GM12875 (cell line): ENCODE results near the gene FAM149A.

Experiments used
- H3K4me3 ChIP-seq: one replicate; pipeline ENCODE4 v1.5.1; 2011; ENCODE audit warnings: low read depth, low read length, control low read depth
- TF ChIP-seq, protein P1 (sequence below): IDR thresholded peaks from 2 replicates; pipeline ENCODE4 v1.5.1; 2011; ENCODE audit warnings: low read depth, mild to moderate bottlenecking, control low read depth, inconsistent platforms, low read length, moderate library complexity, borderline replicate concordance; ENCODE audit not compliant: insufficient read depth

The FAM149A gene

DNA sequence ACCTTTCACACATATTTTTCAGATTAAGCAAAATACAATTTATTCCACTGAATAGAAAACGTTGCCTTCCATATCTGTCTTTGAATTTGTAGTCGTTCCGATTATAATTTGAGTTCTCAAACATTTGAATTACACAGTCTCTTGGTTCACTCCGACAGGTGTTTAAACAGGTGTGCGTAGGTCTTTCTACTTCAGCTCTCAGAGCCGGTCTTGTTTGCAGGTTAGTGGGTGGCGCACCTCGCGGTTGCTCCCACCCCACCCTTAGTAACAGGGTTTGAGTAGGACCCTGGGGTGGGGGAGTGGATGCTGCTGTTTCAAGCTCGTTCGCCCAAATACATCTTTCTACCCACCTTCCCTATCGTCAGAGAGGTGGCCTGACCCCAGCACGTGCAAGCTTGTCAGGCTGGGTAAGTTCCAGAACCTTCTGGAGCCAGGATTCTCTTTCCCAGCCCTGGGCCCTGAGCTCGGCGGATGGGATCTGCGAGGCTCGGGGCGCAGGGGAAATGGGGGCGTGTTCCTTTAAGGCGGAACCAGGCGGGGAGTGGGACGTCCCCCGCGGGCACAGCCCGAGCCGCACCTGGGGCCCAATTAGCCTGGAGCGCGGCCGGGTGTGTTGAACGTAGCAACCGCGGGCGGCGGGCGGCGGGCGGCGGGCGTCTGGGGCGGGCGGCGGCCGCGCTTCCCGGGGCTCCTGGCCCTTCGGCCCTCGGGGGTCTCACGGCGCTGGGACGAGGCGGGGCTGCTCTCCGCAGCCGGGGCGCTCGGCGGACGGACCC, at the start of gene FAM149A:
Gene FAM149A (plus strand): TSS at position 591 of the 776 bp plus-strand sequence.
- H3K4me3 ChIP-seq: no peak within 1 kb of the TSS
- TF ChIP-seq, protein P1, sequence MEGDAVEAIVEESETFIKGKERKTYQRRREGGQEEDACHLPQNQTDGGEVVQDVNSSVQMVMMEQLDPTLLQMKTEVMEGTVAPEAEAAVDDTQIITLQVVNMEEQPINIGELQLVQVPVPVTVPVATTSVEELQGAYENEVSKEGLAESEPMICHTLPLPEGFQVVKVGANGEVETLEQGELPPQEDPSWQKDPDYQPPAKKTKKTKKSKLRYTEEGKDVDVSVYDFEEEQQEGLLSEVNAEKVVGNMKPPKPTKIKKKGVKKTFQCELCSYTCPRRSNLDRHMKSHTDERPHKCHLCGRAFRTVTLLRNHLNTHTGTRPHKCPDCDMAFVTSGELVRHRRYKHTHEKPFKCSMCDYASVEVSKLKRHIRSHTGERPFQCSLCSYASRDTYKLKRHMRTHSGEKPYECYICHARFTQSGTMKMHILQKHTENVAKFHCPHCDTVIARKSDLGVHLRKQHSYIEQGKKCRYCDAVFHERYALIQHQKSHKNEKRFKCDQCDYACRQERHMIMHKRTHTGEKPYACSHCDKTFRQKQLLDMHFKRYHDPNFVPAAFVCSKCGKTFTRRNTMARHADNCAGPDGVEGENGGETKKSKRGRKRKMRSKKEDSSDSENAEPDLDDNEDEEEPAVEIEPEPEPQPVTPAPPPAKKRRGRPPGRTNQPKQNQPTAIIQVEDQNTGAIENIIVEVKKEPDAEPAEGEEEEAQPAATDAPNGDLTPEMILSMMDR: no peak

DNA sequence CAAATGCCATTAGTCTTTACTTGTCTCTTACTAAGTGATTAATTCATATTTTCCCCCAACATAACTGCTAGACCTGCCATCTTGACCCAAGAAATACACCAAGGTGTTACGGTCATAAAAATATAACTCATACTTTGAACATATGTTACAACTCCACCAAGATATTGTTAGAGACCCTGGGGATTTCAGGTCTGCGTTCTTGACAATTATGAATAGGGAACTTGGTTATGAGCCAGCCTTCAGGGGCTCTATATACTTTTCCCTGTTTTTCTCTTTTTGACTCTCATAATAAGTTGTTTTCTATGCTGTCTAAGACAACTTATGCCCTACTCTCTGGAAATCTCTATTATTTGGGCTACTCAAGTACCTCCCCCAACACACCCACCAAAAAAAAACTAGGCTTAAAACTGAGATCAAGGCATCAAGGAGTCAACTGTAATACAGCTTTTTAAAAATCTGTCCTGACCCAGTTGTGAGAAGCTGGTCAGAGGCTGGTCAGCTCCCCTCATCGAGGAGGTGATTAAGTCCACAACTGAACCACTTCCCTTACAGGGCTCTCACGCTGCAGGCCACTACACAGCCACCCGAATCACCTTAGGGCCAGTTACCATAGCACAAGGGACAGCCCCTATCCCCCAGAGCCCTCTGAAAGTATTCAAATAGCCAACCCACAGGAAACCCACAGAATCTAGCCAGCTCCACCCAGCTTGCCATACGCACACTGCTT, 46.1 kb upstream of the FAM149A start:
- TF ChIP-seq, protein P1: no peak
- no peak overlapping the region for H3K4me3 ChIP-seq

DNA sequence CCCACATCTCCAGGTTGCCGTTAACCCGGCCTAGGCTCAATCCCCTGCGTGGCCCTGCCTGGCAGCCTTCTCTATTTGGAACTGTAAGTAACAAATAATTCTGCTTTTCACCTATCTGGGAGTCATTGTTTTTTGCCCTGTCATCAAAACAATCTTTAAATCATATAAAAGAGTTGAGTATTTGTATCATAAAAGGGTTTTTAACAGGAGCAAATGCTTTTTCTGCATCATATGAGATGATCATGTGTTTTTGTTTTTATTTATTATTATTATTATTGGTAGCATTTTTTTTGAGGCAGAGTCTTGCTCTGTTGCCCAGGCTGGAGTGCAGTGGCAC, 45.6 kb upstream of the FAM149A start:
- no peak overlapping the region for H3K4me3 ChIP-seq
- TF ChIP-seq, protein P1: no peak

DNA sequence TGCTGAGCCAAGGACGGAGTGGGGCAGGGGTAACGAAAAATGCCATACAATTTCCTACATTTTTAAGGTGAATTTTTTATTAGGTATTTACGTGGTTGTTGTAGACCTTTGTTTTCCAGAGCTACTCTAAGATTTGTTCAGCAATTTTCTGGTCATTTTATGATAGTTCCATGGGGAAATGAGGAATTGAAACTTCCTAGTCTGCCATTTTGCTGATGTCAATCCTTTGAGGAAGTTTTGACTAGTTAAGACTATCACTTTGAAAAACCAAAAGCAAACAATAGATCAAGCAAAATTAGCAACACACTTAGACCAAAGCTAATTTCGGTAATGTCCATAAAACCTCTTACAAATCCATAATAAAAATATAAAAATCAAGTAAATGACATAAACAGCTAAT, 42.6 kb upstream of the FAM149A start:
- TF ChIP-seq, protein P1: no peak
- H3K4me3 ChIP-seq: no peak overlapping the region

DNA sequence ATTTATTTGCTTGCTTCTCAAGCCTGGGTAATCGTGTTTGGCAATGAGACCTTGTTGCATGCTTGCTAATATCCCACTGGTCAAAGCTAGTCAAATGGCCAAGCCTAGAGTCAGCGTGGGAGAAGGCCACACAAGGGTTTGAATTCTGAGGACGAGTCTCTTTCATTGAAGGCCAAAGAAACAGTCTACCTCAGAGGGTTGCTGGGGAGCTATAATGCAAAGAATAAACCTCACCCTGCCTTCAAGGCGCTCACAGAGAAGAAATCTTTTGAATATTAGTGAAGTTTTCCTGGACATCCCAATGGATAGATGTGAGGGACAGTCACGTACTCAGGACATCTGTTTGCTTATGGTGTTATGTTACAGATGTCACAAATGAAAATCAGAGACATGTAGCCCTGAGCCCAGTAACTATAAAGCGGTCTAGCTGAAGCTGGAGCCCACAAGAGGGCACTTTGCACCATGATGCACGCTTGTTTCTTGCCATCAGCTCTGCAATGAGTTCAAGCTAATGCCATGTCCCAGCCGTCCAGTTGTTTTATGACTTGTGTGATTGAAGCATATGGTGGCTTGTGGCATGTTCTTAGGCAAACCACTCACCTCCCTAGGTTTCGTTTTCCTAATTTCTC, 36.6 kb upstream of the FAM149A start:
- TF ChIP-seq, protein P1: peak; percentile 52; the same call in 1 of the 2 replicates
- no peak overlapping the region for H3K4me3 ChIP-seq

DNA sequence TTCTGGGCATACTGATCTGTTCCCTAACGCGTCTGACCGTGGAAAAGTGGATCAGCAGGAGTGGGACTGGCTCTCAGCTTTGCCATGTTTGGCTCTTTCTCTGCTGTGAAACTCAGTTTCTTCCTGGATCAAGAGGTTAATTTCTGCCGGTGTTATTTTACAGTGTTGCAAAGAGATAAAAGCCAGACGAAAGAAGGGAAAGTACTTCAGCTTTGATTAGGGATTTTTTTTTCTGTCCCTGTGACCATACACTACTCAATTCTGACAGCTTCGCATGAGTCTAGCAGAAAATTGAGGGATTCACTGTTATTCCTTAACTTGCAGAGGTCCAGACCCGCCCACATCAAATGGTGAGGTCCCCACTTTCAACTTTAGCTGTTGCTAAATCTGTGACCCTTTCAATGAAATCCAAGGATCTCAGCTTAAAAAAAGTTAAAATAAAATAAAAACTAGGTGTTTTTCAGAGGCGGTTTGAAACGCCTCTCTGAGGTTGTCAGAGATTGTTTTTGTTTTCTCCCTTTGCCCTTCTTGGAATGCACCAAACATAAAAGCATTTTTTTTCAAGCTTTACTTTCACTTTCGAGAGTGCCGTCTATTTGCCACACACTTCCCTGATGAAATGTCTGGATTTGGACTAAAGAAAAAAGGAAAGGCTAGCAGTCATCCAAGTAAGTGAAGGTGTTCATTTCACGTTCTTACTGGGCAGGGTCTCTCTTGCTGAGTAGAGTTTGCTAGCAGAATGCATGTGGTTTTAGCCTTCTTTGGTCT, 35.7 kb upstream of the FAM149A start, which contains the start of gene TLR3:
Gene TLR3 (plus strand): TSS at position 576 of the 768 bp plus-strand sequence. CDS start 7,464 bp downstream, outside the sequence.
- TF ChIP-seq, protein P1: no peak

More for the DNA sequence above, 35.7 kb upstream of the FAM149A start, which contains the start of gene TLR3:
- no peak within 1 kb of the TSS for H3K4me3 ChIP-seq
